WERI-Rb-1 (cell line): ENCODE data around the gene SLC40A1.
"Not testable (repeated sequence)": the region's sequence is repeated elsewhere in the genome, so short reads cannot be mapped to it uniquely, and the experiment has no call there.

ENCODE experiments used
- DNase-seq: peaks from one replicate; pipeline ENCODE4 v3.0.0-alpha.2; 2020
- H3K27ac ChIP-seq: fragments of 250-450 bp; sonication (Bioruptor Pico); 2 replicates; pipeline ENCODE4 v1.5.1; 2020; ENCODE audit warnings: mild to moderate bottlenecking, moderate library complexity
- H3K27me3 ChIP-seq: fragments of 250-450 bp; sonication (Bioruptor Pico); 2 replicates; pipeline ENCODE4 v1.5.1; 2021; ENCODE audit warnings: mild to moderate bottlenecking, low read depth, moderate library complexity; ENCODE audit not compliant: insufficient read depth, severe bottlenecking
- H3K36me3 ChIP-seq: fragments of 250-450 bp; sonication (Bioruptor Pico); 2 replicates; pipeline ENCODE4 v1.5.1; 2020; ENCODE audit warnings: mild to moderate bottlenecking, moderate library complexity
- H3K4me3 ChIP-seq: 2 replicates; pipeline ENCODE4 v1.5.1; 2011; ENCODE audit warnings: low read depth, mild to moderate bottlenecking, control low read depth, low read length
- H3K9me3 ChIP-seq: fragments of 250-450 bp; sonication (Bioruptor Pico); 2 replicates; pipeline ENCODE4 v1.5.1; 2021; ENCODE audit warnings: mild to moderate bottlenecking, moderate library complexity; ENCODE audit not compliant: severe bottlenecking
- CTCF ChIP-seq: IDR thresholded peaks from 2 replicates; pipeline ENCODE4 v1.5.1; 2011; ENCODE audit warnings: low read depth, mild to moderate bottlenecking, control low read depth, inconsistent platforms, low read length

The SLC40A1 gene

GRCh38 chr2:189608795-189609422 is 28.3 kb upstream of the SLC40A1 start:
- Histone ChIP-seq H3K9me3 (no peaks in the 10 kb centered on the region), H3K4me3 (no peak overlapping the region), H3K27me3 (no peaks in the 10 kb centered on the region), H3K36me3 (no peaks in the 10 kb centered on the region), H3K27ac (no peak overlapping the region)
- TF ChIP-seq CTCF, result no peak
- DNase-seq, result no peak

GRCh38 chr2:189608170-189608569 is 27.6 kb upstream of the SLC40A1 start:
- no peak for DNase-seq
- no peak for TF ChIP-seq CTCF
- H3K27ac ChIP-seq, result no peak overlapping the region

GRCh38 chr2:189602233-189602632 is 21.6 kb upstream of the SLC40A1 start:
- no peak overlapping the region for H3K27ac ChIP-seq
- no peaks in the 10 kb centered on the region for H3K36me3 ChIP-seq
- TF ChIP-seq CTCF, result no peak

More at GRCh38 chr2:189608170-189608569, 27.6 kb upstream of the SLC40A1 start:
- Histone ChIP-seq H3K36me3 (no peaks in the 10 kb centered on the region), H3K9me3 (no peaks in the 10 kb centered on the region), H3K27me3 (no peaks in the 10 kb centered on the region), H3K4me3 (no peak overlapping the region)

GRCh38 chr2:189601652-189602051 is 21.1 kb upstream of the SLC40A1 start:
- H3K4me3 ChIP-seq, H3K27ac ChIP-seq, H3K9me3 ChIP-seq, DNase-seq, H3K36me3 ChIP-seq, H3K27me3 ChIP-seq: not testable (repeated sequence)

More at GRCh38 chr2:189602233-189602632, 21.6 kb upstream of the SLC40A1 start:
- no peak for DNase-seq
- Histone ChIP-seq H3K9me3 (no peaks in the 10 kb centered on the region), H3K4me3 (no peak overlapping the region), H3K27me3 (no peaks in the 10 kb centered on the region)

- Histone ChIP-seq H3K27ac (no peak overlapping the region), H3K9me3 (no peaks in the 10 kb centered on the region), H3K4me3 (no peak overlapping the region), H3K36me3 (no peaks in the 10 kb centered on the region), H3K27me3 (no peaks in the 10 kb centered on the region)
- DNase-seq, result no peak
- TF ChIP-seq CTCF, result no peak
Measured at GRCh38 chr2:189601043-189601442, 20.5 kb upstream of the SLC40A1 start.

GRCh38 chr2:189599245-189599644 is 18.7 kb upstream of the SLC40A1 start:
- Histone ChIP-seq H3K4me3 (no peak overlapping the region), H3K9me3 (no peaks in the 10 kb centered on the region), H3K36me3 (no peaks in the 10 kb centered on the region), H3K27ac (no peak overlapping the region), H3K27me3 (no peaks in the 10 kb centered on the region)
- no peak for DNase-seq
- TF ChIP-seq CTCF, result no peak
